Hepatocyte (in vitro differentiated cells): ENCODE measurements around the gene RAET1L.
"Not testable (repeated sequence)": the region's sequence is repeated elsewhere in the genome, so short reads cannot be mapped to it uniquely, and the experiment has no call there.

Source experiments
- CTCF ChIP-seq: fragments of 200-600 bp; sonication (generic); IDR thresholded peaks from 2 replicates; pipeline ENCODE4 v1.5.1; 2016; ENCODE audit warnings: antibody characterized with exemption, mild to moderate bottlenecking; ENCODE audit not compliant: poor library complexity
- EZH2phosphoT487 ChIP-seq: fragments of 200-600 bp; sonication (generic); IDR thresholded peaks from one replicate; pipeline ENCODE4 v1.6.1; 2018; ENCODE audit warnings: antibody characterized with exemption, mild to moderate bottlenecking, low read depth, moderate library complexity; ENCODE audit not compliant: unreplicated experiment, severe bottlenecking

- TF ChIP-seq EZH2phosphoT487, CTCF: not testable (repeated sequence)
These were observed 3.5 kb downstream of the RAET1L start for GRCh38 chr6:150021870-150022269.
